ENCODE measurements around the gene TPI1.

DNA sequence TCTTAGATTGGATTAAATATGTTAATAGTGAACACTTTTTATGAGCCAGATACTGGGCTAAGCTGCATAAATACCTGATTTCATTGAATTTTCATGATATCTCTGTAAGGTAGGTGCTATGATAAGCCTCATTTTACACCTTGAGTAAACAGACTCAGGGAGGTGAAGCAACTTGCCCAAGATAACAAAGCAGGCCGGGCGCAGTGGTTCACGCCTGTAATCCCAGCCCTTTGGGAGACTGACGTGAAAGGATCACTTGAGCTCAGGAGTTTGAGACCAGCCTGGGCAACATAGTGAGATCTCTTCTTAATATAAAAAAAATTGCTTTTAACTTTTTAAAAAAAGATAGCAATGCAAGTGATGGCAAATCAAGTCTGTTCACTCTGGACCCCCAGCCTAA lies 25.3 kb upstream of the TPI1 start:
- no peak for TF ChIP-seq EZH2phosphoT487 (IDR thresholded peaks at IDR 0.05; ENCODE audit: borderline replicate concordance, low read length)
- TF ChIP-seq CTCF (IDR thresholded peaks at IDR 0.05; ENCODE audit: low read depth, low read length, poor library complexity, severe bottlenecking) = no peak

Data from DOHH2 (cell line).